Activated naive CD8-positive, alpha-beta T cell (primary cell): ENCODE data around the gene NONO.
"Not testable (repeated sequence)": the region's sequence is repeated elsewhere in the genome, so short reads cannot be mapped to it uniquely, and the experiment has no call there.

ENCODE experiments used
- H3K27ac Mint-ChIP-seq: one replicate; pipeline ENCODE4 v1.8.0; 2021; ENCODE audit warnings: mixed read lengths
- H3K27me3 Mint-ChIP-seq: one replicate; pipeline ENCODE4 v1.8.0; 2021; ENCODE audit warnings: mixed read lengths
- H3K36me3 Mint-ChIP-seq: one replicate; pipeline ENCODE4 v1.8.0; 2021; ENCODE audit warnings: mixed read lengths
- H3K4me1 Mint-ChIP-seq: one replicate; pipeline ENCODE4 v1.8.0; 2021; ENCODE audit warnings: low read depth, mixed read lengths
- H3K4me3 Mint-ChIP-seq: one replicate; pipeline ENCODE4 v1.8.0; 2021; ENCODE audit warnings: mild to moderate bottlenecking, mixed read lengths
- H3K9me3 Mint-ChIP-seq: one replicate; pipeline ENCODE4 v1.8.0; 2021; ENCODE audit warnings: low read depth, mixed read lengths

Gene NONO

GRCh38 chrX:71304561-71304960 lies 21.1 kb downstream of the NONO start:
- H3K4me1 Mint-ChIP-seq: peaks cover 11% of the 10 kb centered on the region
- peak overlapping the region; percentile 16 for H3K27ac Mint-ChIP-seq
- H3K27me3 Mint-ChIP-seq: no peaks in the 10 kb centered on the region
- H3K36me3 Mint-ChIP-seq: peaks cover 8% of the 10 kb centered on the region
- no peak overlapping the region for H3K4me3 Mint-ChIP-seq
- H3K9me3 Mint-ChIP-seq: no peaks in the 10 kb centered on the region

- no peaks in the 10 kb centered on the region for H3K27me3 Mint-ChIP-seq
- H3K27ac Mint-ChIP-seq: no peak overlapping the region
- no peak overlapping the region for H3K4me3 Mint-ChIP-seq
Observed at GRCh38 chrX:71315917-71316316, 32.5 kb downstream of the NONO start.

GRCh38 chrX:71316959-71317358 lies 33.5 kb downstream of the NONO start:
- not testable (repeated sequence) for H3K27ac Mint-ChIP-seq, H3K36me3 Mint-ChIP-seq, H3K4me3 Mint-ChIP-seq

More at GRCh38 chrX:71315917-71316316, 32.5 kb downstream of the NONO start:
- Mint-ChIP-seq H3K4me1 (no peaks in the 10 kb centered on the region), H3K36me3 (no peaks in the 10 kb centered on the region), H3K9me3 (no peaks in the 10 kb centered on the region)

GRCh38 chrX:71320126-71320525 lies 36.7 kb downstream of the NONO start:
- Mint-ChIP-seq H3K36me3 (peaks cover 2% of the 10 kb centered on the region), H3K9me3 (no peaks in the 10 kb centered on the region), H3K27ac (no peak overlapping the region), H3K4me1 (no peaks in the 10 kb centered on the region), H3K4me3 (no peak overlapping the region), H3K27me3 (no peaks in the 10 kb centered on the region)

More at GRCh38 chrX:71316959-71317358, 33.5 kb downstream of the NONO start:
- H3K4me1 Mint-ChIP-seq, H3K27me3 Mint-ChIP-seq, H3K9me3 Mint-ChIP-seq: not testable (repeated sequence)

- H3K27ac Mint-ChIP-seq: no peak overlapping the region
- no peak overlapping the region for H3K4me3 Mint-ChIP-seq
- H3K4me1 Mint-ChIP-seq: no peaks in the 10 kb centered on the region
- H3K9me3 Mint-ChIP-seq: no peaks in the 10 kb centered on the region
- peaks cover 3% of the 10 kb centered on the region for H3K36me3 Mint-ChIP-seq
- no peaks in the 10 kb centered on the region for H3K27me3 Mint-ChIP-seq
Observed at GRCh38 chrX:71321731-71322130, 38.3 kb downstream of the NONO start.

- not testable (repeated sequence) for H3K4me3 Mint-ChIP-seq, H3K9me3 Mint-ChIP-seq, H3K27ac Mint-ChIP-seq, H3K4me1 Mint-ChIP-seq, H3K27me3 Mint-ChIP-seq, H3K36me3 Mint-ChIP-seq
Observed at GRCh38 chrX:71324452-71324851, 41.0 kb downstream of the NONO start.

GRCh38 chrX:71326394-71326793 lies 43.0 kb downstream of the NONO start:
- H3K27me3 Mint-ChIP-seq: no peaks in the 10 kb centered on the region
- H3K27ac Mint-ChIP-seq: no peak overlapping the region
- peaks cover 6% of the 10 kb centered on the region for H3K36me3 Mint-ChIP-seq
- H3K4me3 Mint-ChIP-seq: no peak overlapping the region
- H3K4me1 Mint-ChIP-seq: no peaks in the 10 kb centered on the region
- no peaks in the 10 kb centered on the region for H3K9me3 Mint-ChIP-seq

GRCh38 chrX:71349151-71349665 lies 65.8 kb downstream of the NONO start:
- not testable (repeated sequence) for H3K9me3 Mint-ChIP-seq, H3K4me1 Mint-ChIP-seq, H3K27me3 Mint-ChIP-seq, H3K4me3 Mint-ChIP-seq, H3K36me3 Mint-ChIP-seq, H3K27ac Mint-ChIP-seq

- H3K36me3 Mint-ChIP-seq, H3K9me3 Mint-ChIP-seq, H3K27ac Mint-ChIP-seq, H3K4me3 Mint-ChIP-seq, H3K4me1 Mint-ChIP-seq, H3K27me3 Mint-ChIP-seq: not testable (repeated sequence)
Observed at GRCh38 chrX:71349867-71350266, 66.4 kb downstream of the NONO start.
